Lower lobe of right lung (tissue), 2 donors: ENCODE data around the gene ZFAND3. TPM values are rescaled to one million over a fixed set of nuclear protein-coding genes. Genes with fewer than 3 reads are reported as not detected.

ENCODE experiments used
- ATAC-seq, 2 donors: fragments of 200-7000 bp; cut with Tn5 transposase; one replicate each; pipeline ENCODE4 v1.9.1; 2020 to 2022; ENCODE audit warnings: mild to moderate bottlenecking in 2 of 2, moderate library complexity in 2 of 2
- DNase-seq: peaks from one replicate; pipeline ENCODE4 v3.0.0-alpha.2; 2020
- H3K27ac ChIP-seq: fragments of 200-600 bp; one replicate; pipeline ENCODE4 v1.8.0; 2022
- H3K27me3 ChIP-seq: fragments of 200-600 bp; one replicate; pipeline ENCODE4 v1.8.0; 2022; ENCODE audit warnings: low read depth
- H3K36me3 ChIP-seq: fragments of 200-600 bp; one replicate; pipeline ENCODE4 v1.8.0; 2022; ENCODE audit warnings: mild to moderate bottlenecking
- H3K4me1 ChIP-seq: fragments of 200-600 bp; one replicate; pipeline ENCODE4 v1.8.0; 2022
- H3K4me3 ChIP-seq: fragments of 200-600 bp; one replicate; pipeline ENCODE4 v1.8.0; 2022; ENCODE audit warnings: mild to moderate bottlenecking
- H3K9me3 ChIP-seq: fragments of 200-600 bp; one replicate; pipeline ENCODE4 v1.8.0; 2022
- CTCF ChIP-seq: fragments of 200-600 bp; IDR thresholded peaks from one replicate; pipeline ENCODE4 v1.8.0; 2022; ENCODE audit warnings: antibody characterized with exemption, mild to moderate bottlenecking
- intact Hi-C: fragments of 100-400 bp; cut with DNase I; formaldehyde crosslinking; loops from one replicate; pipeline ENCODE4 v1.11.0; 2022
- total RNA-seq: library from RNA; stranded (reverse); fragmentation: NEBNext Ultra II Directional; extraction: Animal tissue kit (Norgen Biotek cat#: 25700); gene quantifications from one replicate; pipeline ENCODE4 v1.2.1, GENCODE V29; 2021
- donor health status: DM: no; HTN: yes; CAD: no; lungs with severe emphysema.

ZFAND3 gene
- total RNA-seq, 1 donor from 2014 or later: 83.3 TPM

DNA sequence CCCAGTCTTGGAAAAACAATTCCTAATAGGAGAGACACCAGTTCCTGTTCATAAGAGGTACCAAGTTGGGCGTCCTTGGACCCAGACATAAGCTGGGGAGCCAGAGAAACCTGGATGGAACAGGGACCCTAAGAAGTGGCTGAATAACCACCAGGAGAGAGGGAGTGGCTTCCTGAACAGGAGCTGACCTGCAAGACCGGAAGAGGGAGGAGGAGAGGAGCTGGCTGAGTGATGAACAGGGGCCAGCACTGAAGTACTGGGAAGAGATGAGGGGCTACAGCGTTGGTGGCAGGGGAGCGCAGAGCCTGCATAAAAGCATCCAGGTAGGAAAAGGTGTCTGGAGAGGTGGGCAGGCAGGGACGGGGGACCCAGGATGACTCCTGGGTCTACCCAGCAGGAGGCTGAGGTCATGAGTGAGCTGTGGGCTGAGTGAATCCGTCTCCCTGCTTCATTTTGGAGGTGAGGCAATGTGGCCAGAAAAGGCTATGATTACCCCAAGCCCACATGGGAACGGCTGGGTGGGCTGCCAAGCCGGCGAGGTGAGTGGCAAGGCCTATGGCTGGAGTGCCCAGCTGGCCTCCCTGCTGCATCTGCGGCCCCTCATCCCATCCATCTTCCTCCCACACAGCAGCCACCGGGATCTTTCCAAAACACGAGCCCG is 34.4 kb upstream of the ZFAND3 start:
- DNase-seq (no peak), ATAC-seq (no peak)

GRCh38 chr6:37785663-37786270 is 33.8 kb upstream of the ZFAND3 start:
- DNase-seq (no peak), ATAC-seq (no peak)
- H3K4me3 ChIP-seq: no peak overlapping the region
- H3K36me3 ChIP-seq: no peaks in the 10 kb centered on the region
- intact Hi-C loops: no loop called here
- H3K27ac ChIP-seq: no peak overlapping the region
- no peak for TF ChIP-seq CTCF
- H3K27me3 ChIP-seq: peaks cover 12% of the 10 kb centered on the region
- peaks cover 20% of the 10 kb centered on the region for H3K4me1 ChIP-seq
- H3K9me3 ChIP-seq: no peaks in the 10 kb centered on the region

More for the DNA sequence above, 34.4 kb upstream of the ZFAND3 start:
- Histone ChIP-seq H3K27me3 (peaks cover 12% of the 10 kb centered on the region), H3K27ac (no peak overlapping the region), H3K9me3 (no peaks in the 10 kb centered on the region), H3K4me1 (peaks cover 20% of the 10 kb centered on the region), H3K4me3 (no peak overlapping the region), H3K36me3 (no peaks in the 10 kb centered on the region)
- intact Hi-C loops: no loop called here
- TF ChIP-seq CTCF: no peak

DNA sequence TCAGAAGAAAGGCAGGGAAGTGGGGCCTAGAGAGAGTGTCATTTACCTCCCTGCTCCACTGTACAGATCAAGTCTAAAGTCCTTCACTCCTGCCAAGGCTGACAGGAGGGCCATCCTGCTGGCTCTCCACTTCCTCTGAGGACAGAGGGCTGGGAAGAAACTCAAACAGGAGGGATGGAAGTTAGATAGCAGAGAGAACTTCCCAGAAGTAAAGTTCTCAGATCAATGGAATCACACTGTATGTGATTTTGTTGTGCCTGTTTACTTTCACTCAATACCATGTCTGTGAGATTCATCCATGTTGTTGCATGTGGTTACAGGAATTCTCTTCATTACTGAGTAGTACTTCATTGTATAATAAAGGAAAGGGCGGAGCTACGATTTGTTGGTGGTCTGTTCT is 32.3 kb upstream of the ZFAND3 start:
- TF ChIP-seq CTCF: no peak
- ATAC-seq (no peak), DNase-seq (no peak)
- Histone ChIP-seq H3K4me3 (no peak overlapping the region), H3K27me3 (peaks cover 12% of the 10 kb centered on the region), H3K4me1 (peaks cover 30% of the 10 kb centered on the region), H3K27ac (no peak overlapping the region), H3K9me3 (no peaks in the 10 kb centered on the region), H3K36me3 (no peaks in the 10 kb centered on the region)
- intact Hi-C loops: no loop called here

DNA sequence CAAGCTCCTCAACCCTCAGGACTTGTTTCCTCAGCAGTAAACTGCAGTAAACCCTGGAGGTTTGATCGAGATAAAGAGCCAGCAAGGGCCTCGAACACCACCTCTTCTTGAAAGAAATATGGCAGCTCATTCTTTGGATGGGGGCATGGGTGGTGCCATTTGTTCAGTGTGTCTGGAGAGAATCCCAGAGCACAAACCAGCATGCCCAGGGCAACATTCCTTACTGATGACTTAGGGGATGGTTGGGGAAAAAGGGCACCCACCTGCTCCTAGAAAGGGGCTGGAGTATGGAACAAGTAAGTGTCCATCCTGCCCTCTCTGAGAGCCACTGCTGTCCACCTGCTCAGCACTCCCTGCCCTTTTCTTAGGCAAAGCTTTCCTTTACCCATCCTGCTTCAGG is 31.3 kb upstream of the ZFAND3 start:
- H3K27ac ChIP-seq: no peak overlapping the region
- peaks cover 25% of the 10 kb centered on the region for H3K4me1 ChIP-seq
- H3K27me3 ChIP-seq: peaks cover 12% of the 10 kb centered on the region
- ATAC-seq: no peak
- intact Hi-C loops: no loop called here
- DNase-seq: no peak
- no peaks in the 10 kb centered on the region for H3K9me3 ChIP-seq
- TF ChIP-seq CTCF: no peak
- no peak overlapping the region for H3K4me3 ChIP-seq
- H3K36me3 ChIP-seq: no peaks in the 10 kb centered on the region

DNA sequence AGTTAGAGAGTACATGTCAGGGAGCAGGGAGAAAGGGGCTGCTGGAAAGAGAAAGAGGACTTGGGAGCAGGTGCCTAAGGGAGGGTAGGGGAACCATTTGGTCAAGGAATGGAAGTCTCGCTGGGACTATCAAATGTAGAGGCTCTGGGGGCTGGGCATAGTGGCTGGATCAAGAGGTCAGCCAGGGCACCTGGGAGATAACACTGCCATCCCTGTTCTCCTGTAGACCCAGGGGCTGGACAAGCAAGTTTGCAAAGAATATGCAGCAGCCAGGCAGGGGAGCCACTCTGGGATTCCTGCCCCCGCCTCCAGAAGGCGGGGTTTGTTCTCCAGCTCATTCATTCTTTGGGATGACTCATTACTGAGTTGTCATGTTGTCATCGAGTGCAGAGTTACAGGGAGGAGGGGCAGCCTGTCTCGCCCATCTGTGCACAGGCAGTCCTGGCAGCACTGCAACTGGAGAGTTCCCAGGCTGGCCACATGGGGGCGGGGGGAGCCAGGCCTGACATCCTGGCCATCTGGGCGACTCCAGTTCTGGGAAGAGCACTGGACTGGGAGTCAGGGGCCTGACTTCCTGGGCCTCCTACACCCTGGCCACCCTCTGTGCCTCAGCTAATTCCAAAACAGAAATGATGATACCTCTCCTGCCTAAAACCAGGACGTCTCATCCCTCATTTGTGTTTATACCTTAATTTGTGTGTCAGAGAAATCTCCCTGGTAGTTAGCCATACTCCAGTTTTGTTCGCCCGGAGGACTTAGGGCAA is 28.2 kb upstream of the ZFAND3 start:
- Histone ChIP-seq H3K9me3 (no peaks in the 10 kb centered on the region), H3K4me1 (peaks cover 10% of the 10 kb centered on the region), H3K36me3 (no peaks in the 10 kb centered on the region), H3K27ac (no peak overlapping the region), H3K4me3 (no peak overlapping the region), H3K27me3 (no peaks in the 10 kb centered on the region)
- DNase-seq (peak; percentile 92), ATAC-seq (peak; percentile 98)
- TF ChIP-seq CTCF: peak; percentile 95
- intact Hi-C loops: no loop called here
